ENCODE data around the gene CNTN4.
"Not testable (repeated sequence)": the region's sequence is repeated elsewhere in the genome, so short reads cannot be mapped to it uniquely, and the experiment has no call there.

The CNTN4 gene

GRCh38 chr3:2714834-2715233 is 616.2 kb downstream of the CNTN4 start:
- no peak for DNase-seq

- no peak for DNase-seq
Observed at GRCh38 chr3:2727101-2727500, 628.4 kb downstream of the CNTN4 start.

DNA sequence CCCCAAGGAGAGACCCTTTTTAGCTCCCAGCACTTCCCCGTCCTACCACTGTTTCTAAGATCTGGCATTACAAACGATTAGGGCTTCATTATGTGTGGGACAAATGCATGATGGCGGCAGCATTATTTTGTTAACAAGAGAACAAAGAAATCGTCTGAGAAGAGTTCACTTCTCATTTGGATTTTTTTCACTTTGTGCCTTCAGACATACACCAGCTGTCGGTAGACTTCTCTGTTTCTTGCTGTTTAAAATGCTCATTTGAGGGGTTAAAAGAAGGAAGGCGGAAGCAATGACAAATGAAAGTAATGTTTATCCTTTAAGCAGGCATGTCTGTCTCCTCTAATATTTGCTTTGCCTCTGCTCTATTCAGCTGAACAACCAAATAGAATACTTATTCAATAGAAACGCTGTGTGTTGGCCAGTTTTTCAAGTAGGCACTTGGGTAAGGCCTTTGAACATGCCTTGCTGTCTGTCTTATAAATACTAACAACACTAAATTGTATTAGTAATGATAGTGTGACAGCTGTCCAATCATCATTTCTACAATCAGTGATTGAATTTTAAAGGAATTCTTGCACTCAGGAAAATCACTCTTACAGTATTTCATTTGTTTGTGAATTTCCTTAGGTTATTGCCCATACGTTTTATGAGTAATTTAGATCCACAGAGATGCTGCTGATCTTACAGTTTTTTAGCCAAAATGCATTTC is 629.1 kb downstream of the CNTN4 start:
- no peak for DNase-seq

- no peak for DNase-seq
Observed at GRCh38 chr3:2731843-2732242, 633.2 kb downstream of the CNTN4 start.

GRCh38 chr3:2735392-2735894 is 636.8 kb downstream of the CNTN4 start:
- no peak for DNase-seq

- no peak for DNase-seq
Observed at GRCh38 chr3:2741516-2741915, 642.9 kb downstream of the CNTN4 start.

DNA sequence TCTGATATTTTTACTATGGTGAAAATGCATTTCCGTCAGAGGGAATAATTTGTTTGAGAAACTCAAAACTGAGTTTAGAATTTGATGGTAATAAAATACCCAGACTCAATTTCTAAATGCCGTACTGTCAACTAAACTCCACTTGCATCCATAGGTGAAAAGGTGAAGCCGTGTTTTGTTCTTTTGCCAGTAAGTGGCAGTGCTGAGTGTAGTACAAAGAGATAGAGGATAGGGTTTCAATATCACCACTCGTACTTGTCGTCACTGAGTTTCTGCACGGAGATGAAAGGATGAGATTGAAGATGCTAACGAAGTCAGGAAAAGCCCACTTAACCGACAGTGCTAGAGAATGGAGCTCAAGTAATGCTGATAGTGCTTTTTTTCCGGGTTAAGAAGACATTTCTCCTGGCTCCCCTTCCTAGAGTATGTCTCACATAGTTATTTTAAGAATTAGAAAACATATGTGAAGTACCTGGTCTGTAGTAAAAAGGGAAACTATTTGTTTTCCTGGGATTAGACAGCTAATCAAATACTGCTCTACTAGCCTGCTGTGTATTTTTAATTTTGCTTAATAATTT is 666.4 kb downstream of the CNTN4 start:
- no peak for DNase-seq

DNA sequence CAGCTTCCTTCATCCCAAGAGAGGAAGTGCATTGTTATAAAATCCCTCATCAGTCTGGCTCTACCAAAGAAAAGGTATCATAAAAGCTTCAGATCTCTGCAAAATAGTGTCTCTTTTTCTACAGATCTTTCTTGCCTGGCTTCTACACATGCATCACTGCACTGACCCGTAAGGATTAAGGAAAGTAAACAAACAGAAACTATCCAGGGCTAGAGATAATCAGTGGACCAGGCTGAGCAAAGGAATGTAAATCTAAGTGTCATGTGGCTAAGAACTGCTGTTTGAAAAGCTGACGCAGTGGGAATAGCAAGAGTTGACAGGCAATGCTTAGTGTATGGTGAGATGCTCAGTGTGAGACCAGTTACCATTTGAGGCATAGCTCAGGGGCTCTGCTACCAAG is 671.8 kb downstream of the CNTN4 start:
- DNase-seq: no peak

GRCh38 chr3:2771193-2771592 is 672.5 kb downstream of the CNTN4 start:
- DNase-seq: no peak

DNA sequence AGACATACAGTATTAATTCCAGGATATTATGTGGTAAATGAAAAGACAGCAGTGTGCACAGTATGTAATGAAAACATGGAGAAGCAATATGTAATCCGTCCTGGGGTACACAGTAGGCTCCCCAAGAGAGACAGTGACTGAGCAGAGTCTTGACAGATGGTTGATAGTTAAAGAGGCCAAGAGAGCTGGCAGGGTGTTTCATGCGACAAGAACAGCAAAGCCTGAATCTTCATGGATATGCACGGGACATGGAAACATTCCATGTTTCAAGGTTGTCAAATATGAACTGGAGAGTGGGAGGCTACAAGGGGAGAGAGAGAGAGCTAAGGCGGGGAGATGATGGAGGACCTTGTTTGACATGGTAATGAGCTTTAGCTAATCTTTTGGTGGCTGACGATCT is 673.1 kb downstream of the CNTN4 start:
- no peak for DNase-seq

GRCh38 chr3:2772803-2773202 is 674.1 kb downstream of the CNTN4 start:
- DNase-seq: no peak

DNA sequence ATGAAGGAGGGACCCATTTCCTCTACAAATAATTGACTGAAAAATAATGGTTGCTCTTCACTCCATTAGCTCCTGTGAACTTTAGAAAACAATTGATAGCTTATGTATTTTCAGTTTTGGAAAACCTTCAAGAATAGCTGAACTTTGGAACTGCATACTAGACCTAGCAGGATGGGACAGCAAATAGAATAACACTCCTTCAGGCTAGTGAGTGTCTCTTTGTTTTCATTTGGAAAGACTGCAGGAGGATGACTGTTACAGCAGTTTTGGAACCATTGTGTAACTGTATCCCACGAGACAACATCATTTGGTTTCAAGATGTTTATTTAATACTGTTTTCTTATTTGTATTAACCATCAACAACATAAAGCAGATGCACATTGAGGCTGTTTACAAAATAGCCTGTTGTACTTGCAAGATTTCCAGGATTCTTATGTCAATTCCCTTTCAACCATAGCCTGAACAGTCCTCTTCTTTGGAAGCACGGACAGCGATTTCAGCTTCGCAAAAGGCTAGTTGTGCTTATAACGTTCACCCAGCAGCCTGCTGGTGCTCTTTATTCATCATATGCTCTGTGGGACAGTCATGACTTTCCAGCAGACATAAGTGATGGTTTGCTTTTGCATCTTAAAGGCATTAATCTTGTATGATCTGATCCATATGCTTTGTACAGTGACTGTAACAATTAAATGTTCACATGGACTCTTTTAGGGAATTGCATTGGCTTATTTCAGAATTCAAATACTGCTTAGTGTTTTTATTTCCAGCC is 676.0 kb downstream of the CNTN4 start:
- no peak for DNase-seq

DNA sequence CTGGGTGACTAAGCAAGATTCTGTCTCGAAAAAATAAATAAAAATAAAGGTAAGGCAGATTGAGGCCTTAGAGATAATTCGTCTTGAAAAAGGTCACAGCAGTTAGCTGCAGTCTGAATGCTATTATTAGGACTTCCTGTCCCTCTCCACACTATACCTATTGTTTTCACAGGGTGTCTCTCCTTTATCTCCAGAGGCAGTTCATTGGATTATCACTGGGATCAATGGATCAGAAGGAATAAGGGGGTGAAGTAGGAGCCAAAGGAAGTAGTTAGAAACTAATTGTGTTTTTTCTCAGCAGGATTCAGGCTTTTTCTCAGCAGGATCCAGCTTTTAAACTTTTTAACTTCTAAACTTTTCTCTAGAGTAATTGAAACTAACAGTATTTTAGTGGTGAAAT is 684.6 kb downstream of the CNTN4 start:
- DNase-seq: no peak

DNA sequence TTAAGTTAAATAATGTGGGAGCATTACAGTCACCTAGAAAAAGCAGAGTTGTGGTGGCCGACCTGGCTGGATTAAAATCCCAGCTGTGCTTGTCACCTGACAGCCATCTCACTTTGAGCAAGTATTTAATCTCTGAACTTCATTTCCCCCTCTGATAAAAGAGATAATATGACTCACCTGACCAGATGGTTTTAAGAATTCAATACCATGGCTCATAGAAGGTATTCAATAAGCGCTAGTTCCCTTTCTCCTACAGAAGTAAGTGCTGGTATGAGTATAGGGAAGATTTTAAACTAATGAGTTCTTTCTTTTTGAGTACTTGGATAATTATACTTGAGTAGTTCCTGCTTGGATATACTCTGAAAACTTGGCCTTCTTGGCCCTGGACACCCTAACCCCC is 686.0 kb downstream of the CNTN4 start:
- no peak for DNase-seq

GRCh38 chr3:2790266-2790815 is 691.7 kb downstream of the CNTN4 start:
- no peak for DNase-seq

- DNase-seq: no peak
Observed at GRCh38 chr3:2792432-2792831, 693.8 kb downstream of the CNTN4 start.

DNA sequence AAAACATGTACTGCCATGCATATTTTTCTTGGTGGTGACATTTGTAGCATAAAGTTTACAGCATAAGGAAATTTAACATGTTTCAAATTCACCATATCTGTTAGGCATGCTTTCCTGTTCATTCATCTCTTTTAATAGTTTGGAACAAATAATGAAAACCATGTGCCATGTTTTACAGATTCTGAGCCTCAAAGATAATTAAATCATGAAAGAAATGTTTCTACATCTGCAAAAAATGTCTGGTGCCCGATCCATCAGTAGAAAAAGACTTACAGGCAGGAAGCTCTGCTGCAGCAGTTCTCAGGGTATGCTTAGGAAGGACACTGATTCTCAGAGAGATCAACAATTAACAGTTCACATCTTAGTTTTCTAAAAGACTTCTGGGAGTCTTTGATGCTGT is 695.3 kb downstream of the CNTN4 start:
- DNase-seq: no peak

DNA sequence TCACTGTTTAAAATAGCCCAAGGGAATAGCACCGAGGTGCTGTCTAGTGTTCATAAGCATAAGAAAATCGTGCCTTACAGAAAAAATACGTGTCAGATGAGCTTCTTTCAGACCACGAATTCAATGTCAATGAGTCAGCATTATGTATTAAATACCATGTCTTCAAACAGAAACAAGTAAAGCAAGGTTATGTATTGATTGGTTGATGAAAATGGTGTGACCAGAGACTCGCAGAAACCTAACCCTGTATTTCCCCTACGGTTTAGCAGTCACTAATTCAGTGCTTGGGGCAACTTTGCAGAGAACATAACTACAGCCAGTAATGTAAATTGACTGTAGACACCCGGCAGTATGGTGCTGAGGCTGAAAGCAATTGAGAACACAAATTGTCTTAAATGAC is 703.8 kb downstream of the CNTN4 start:
- no peak for DNase-seq

GRCh38 chr3:2807514-2807913 is 708.8 kb downstream of the CNTN4 start:
- DNase-seq: no peak

GRCh38 chr3:2810723-2811122 is 712.1 kb downstream of the CNTN4 start:
- DNase-seq: no peak

GRCh38 chr3:2819571-2819970 is 720.9 kb downstream of the CNTN4 start:
- DNase-seq: no peak

GRCh38 chr3:2820982-2821381 is 722.3 kb downstream of the CNTN4 start:
- DNase-seq: not testable (repeated sequence)

DNA sequence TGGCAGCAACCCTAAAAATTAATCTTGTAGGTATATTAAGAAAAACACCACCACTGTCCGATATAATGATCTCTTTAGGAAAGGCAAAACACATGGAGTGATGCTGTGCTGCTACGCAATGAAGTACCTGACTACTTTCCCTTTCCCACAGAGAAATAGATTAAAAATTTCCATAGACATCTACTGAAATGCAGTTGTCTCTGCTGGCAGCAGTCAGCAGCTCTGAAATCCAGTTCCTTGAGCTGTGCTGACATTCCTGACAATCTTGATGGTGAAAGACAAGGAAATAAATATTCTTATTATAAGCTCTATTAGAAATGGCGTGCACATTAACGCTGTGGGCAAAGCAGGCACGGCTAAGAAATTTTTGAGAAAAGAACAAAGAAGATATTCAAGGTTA is 723.9 kb downstream of the CNTN4 start:
- DNase-seq: no peak

DNA sequence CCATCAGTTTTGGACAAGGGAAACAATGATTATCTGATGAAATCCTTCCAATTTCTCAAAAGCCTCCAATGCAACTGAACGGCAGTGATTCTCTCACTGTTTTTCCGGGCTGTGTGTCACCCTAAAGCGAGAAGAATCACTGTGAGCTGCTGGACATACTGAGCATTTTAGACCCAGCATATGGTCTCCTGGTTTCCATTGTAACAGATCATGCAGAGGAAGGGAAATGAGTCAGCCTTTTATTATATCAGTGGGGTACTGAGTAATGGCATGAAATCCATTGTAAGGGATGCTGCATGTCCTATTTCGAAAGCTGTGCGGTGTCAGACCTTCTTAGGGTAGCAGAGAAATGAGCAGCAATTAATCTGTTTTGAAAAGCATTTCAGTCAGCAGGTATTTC is 724.4 kb downstream of the CNTN4 start:
- no peak for DNase-seq

Data from activated CD4-positive, alpha-beta T cell treated with anti-CD3 and anti-CD28 coated beads for 1 hour (primary cell).